ENCODE measurements around the gene PCDHGA7. TPM values are rescaled to one million over a fixed set of nuclear protein-coding genes. Genes with fewer than 3 reads are reported as not detected.
A peak's percentile ranks its signal among the peaks of the same experiment; 100 is the strongest.
"Not testable (repeated sequence)": the region's sequence is repeated elsewhere in the genome, so short reads cannot be mapped to it uniquely, and the experiment has no call there.

Gene PCDHGA7
- total RNA-seq, 1 donor from 2014 or later = 6.3 TPM

- TF ChIP-seq CTCF (IDR thresholded peaks at IDR 0.05; ENCODE audit: unreplicated experiment) = no peak
- DNase-seq (ENCODE audit: low spot score) = no peak
- Mint-ChIP-seq H3K4me3 (ENCODE audit: unreplicated experiment) (peak overlapping the region; percentile 56), H3K4me1 (ENCODE audit: unreplicated experiment) (no peaks in the 10 kb centered on the region), H3K9me3 (ENCODE audit: unreplicated experiment) (peaks cover 37% of the 10 kb centered on the region), H3K27ac (ENCODE audit: unreplicated experiment) (no peak overlapping the region), H3K36me3 (ENCODE audit: low read depth, unreplicated experiment) (peaks cover 46% of the 10 kb centered on the region), H3K27me3 (ENCODE audit: unreplicated experiment) (peaks cover 9% of the 10 kb centered on the region)
Measured at GRCh38 chr5:141343953-141344463, 38.5 kb upstream of the PCDHGA7 start.

GRCh38 chr5:141345327-141345726 lies 37.2 kb upstream of the PCDHGA7 start:
- Mint-ChIP-seq H3K27ac (ENCODE audit: unreplicated experiment) (peak overlapping the region; percentile 1), H3K9me3 (ENCODE audit: unreplicated experiment) (peaks cover 38% of the 10 kb centered on the region), H3K4me3 (ENCODE audit: unreplicated experiment) (no peak overlapping the region), H3K4me1 (ENCODE audit: unreplicated experiment) (no peaks in the 10 kb centered on the region), H3K27me3 (ENCODE audit: unreplicated experiment) (peaks cover 9% of the 10 kb centered on the region), H3K36me3 (ENCODE audit: low read depth, unreplicated experiment) (peaks cover 47% of the 10 kb centered on the region)
- no peak for TF ChIP-seq CTCF (IDR thresholded peaks at IDR 0.05; ENCODE audit: unreplicated experiment)
- DNase-seq (ENCODE audit: low spot score) = no peak

GRCh38 chr5:141346017-141346416 lies 36.5 kb upstream of the PCDHGA7 start:
- not testable (repeated sequence) for H3K27ac Mint-ChIP-seq (ENCODE audit: unreplicated experiment); H3K27me3 Mint-ChIP-seq (ENCODE audit: unreplicated experiment); H3K4me1 Mint-ChIP-seq (ENCODE audit: unreplicated experiment); DNase-seq (ENCODE audit: low spot score); H3K4me3 Mint-ChIP-seq (ENCODE audit: unreplicated experiment)
- Mint-ChIP-seq H3K9me3 (ENCODE audit: unreplicated experiment) (peaks cover 40% of the 10 kb centered on the region), H3K36me3 (ENCODE audit: low read depth, unreplicated experiment) (peaks cover 46% of the 10 kb centered on the region)

- TF ChIP-seq CTCF (IDR thresholded peaks at IDR 0.05; ENCODE audit: unreplicated experiment) = no peak
- peak within 1 kb of the TSS; percentile 43 for H3K4me3 Mint-ChIP-seq (ENCODE audit: unreplicated experiment)
- H3K27ac Mint-ChIP-seq (ENCODE audit: unreplicated experiment) = no peak within 1 kb of the TSS
- peak; percentile 25 for DNase-seq (ENCODE audit: low spot score)
- H3K27me3 Mint-ChIP-seq (ENCODE audit: unreplicated experiment) = peaks cover 5% of the 10 kb centered on the region
- H3K36me3 Mint-ChIP-seq (ENCODE audit: low read depth, unreplicated experiment) = peaks cover 41% of the 10 kb centered on the region
- no peaks in the 10 kb centered on the region for H3K4me1 Mint-ChIP-seq (ENCODE audit: unreplicated experiment)
- peaks cover 30% of the 10 kb centered on the region for H3K9me3 Mint-ChIP-seq (ENCODE audit: unreplicated experiment)
Measured at GRCh38 chr5:141349917-141350619, 32.5 kb upstream of the PCDHGA7 start, which contains the start of gene PCDHGB1. TSS of gene PCDHGB1 (plus strand) at chr5:141350099. CDS start at chr5:141350261, 162 bp downstream.

- Mint-ChIP-seq H3K4me1 (ENCODE audit: unreplicated experiment) (no peaks in the 10 kb centered on the region), H3K9me3 (ENCODE audit: unreplicated experiment) (peaks cover 29% of the 10 kb centered on the region), H3K4me3 (ENCODE audit: unreplicated experiment) (no peak overlapping the region), H3K27me3 (ENCODE audit: unreplicated experiment) (peaks cover 6% of the 10 kb centered on the region), H3K27ac (ENCODE audit: unreplicated experiment) (no peak overlapping the region), H3K36me3 (ENCODE audit: low read depth, unreplicated experiment) (peaks cover 45% of the 10 kb centered on the region)
- DNase-seq (ENCODE audit: low spot score) = no peak
- no peak for TF ChIP-seq CTCF (IDR thresholded peaks at IDR 0.05; ENCODE audit: unreplicated experiment)
Measured at GRCh38 chr5:141351591-141351990, 31.0 kb upstream of the PCDHGA7 start.

Measured in endothelial cell (in vitro differentiated cells).